Measurements from ENCODE around the gene ACADS.

GRCh38 chr12:120687578-120688289, 37.9 kb upstream of the ACADS start:
- TF ChIP-seq POLR2A (IDR thresholded peaks at IDR 0.05; ENCODE audit: low read depth, low read length) (no peak), TAF1 (IDR thresholded peaks at IDR 0.05; ENCODE audit: low read depth, low read length) (no peak)
